Calu3 (cell line): ENCODE results near the gene IFT88. TPM values are rescaled to one million over a fixed set of nuclear protein-coding genes. Genes with fewer than 3 reads are reported as not detected.

Source experiments
- BruUV-seq: library from RNA; stranded (reverse); fragments of 400-500 nt; replicated peaks from 2 replicates; lab custom pipeline; 2021; lab: Mats Ljungman, UMichigan
- CTCF ChIA-PET: fragments of 300-600 bp; sonication (Branson Sonifier 250); formaldehyde crosslinking; loops from one replicate; lab custom pipeline; 2022; ENCODE audit warnings: antibody characterized with exemption; lab: Charles Lee
- DNase-seq: peaks from one replicate; pipeline ENCODE4 v3.0.0; 2022
- H3K27ac Mint-ChIP-seq: one replicate; pipeline ENCODE4 v1.8.0; 2022; ENCODE audit warnings: mixed read lengths; ENCODE audit not compliant: unreplicated experiment
- H3K27me3 Mint-ChIP-seq: one replicate; pipeline ENCODE4 v1.8.0; 2022; ENCODE audit warnings: mixed read lengths; ENCODE audit not compliant: unreplicated experiment
- H3K36me3 Mint-ChIP-seq: one replicate; pipeline ENCODE4 v1.8.0; 2022; ENCODE audit warnings: mild to moderate bottlenecking, moderate library complexity, mixed read lengths; ENCODE audit not compliant: insufficient read depth, unreplicated experiment
- H3K4me1 Mint-ChIP-seq: one replicate; pipeline ENCODE4 v1.8.0; 2022; ENCODE audit warnings: mild to moderate bottlenecking, low read depth, mixed read lengths; ENCODE audit not compliant: unreplicated experiment
- H3K4me3 Mint-ChIP-seq: one replicate; pipeline ENCODE4 v1.8.0; 2022; ENCODE audit warnings: mild to moderate bottlenecking, low read depth, moderate library complexity, mixed read lengths; ENCODE audit not compliant: unreplicated experiment
- H3K9me3 Mint-ChIP-seq: one replicate; pipeline ENCODE4 v1.8.0; 2022; ENCODE audit warnings: low read depth, mixed read lengths; ENCODE audit not compliant: unreplicated experiment
- CTCF ChIP-seq: fragments of 200-600 bp; IDR thresholded peaks from one replicate; pipeline ENCODE4 v1.8.0; 2022; ENCODE audit warnings: antibody characterized with exemption; ENCODE audit not compliant: unreplicated experiment
- intact Hi-C: fragments of 100-400 bp; cut with micrococcal nuclease; formaldehyde crosslinking; loops from one replicate; pipeline ENCODE4 v1.10.0; 2022; ENCODE audit not compliant: unreplicated experiment
- total RNA-seq: library from RNA; stranded (reverse); gene quantifications from 2 replicates; pipeline ENCODE4 v1.2.3, GENCODE V29; 2022

Gene IFT88
- total RNA-seq, 1 experiment from 2014 or later: 13.6 TPM

- H3K9me3 Mint-ChIP-seq: no peaks in the 10 kb centered on the region
- intact Hi-C loops: no loop called here
- H3K27me3 Mint-ChIP-seq: no peaks in the 10 kb centered on the region
- no peak overlapping the region for H3K27ac Mint-ChIP-seq
- DNase-seq: no peak
- H3K4me1 Mint-ChIP-seq: no peaks in the 10 kb centered on the region
- no TSS peak for BruUV-seq
- no peak for TF ChIP-seq CTCF
- peaks cover 17% of the 10 kb centered on the region for H3K36me3 Mint-ChIP-seq
- CTCF ChIA-PET: no interaction called here
- H3K4me3 Mint-ChIP-seq: no peak overlapping the region
Measured at GRCh38 chr13:20573636-20574035, 6.7 kb downstream of the IFT88 start.

DNA sequence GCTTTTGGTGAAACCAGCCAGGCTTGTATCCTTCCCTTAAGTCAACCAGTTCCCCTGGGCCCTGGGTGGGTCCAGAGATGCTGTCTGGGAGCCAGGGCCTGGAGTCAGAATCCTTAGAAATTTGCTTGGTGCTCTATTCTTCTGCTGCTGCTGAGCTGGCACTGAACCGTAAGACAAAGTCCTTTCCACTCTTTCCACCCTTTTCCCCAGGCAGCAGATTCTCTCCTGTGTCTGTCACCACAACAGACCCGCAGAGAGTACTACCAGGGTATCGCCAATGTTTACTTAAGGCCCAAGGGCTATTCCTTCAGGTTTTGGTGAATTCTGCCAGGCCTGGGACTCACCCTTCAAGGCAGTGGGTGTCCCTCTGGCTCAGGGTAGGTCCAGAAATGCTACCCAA lies 12.2 kb downstream of the IFT88 start:
- H3K4me3 Mint-ChIP-seq: no peak overlapping the region
- H3K4me1 Mint-ChIP-seq: no peaks in the 10 kb centered on the region
- H3K27ac Mint-ChIP-seq: no peak overlapping the region
- no TSS peak for BruUV-seq
- peaks cover 13% of the 10 kb centered on the region for H3K36me3 Mint-ChIP-seq
- CTCF ChIA-PET: no interaction called here
- no peak for TF ChIP-seq CTCF
- H3K27me3 Mint-ChIP-seq: no peaks in the 10 kb centered on the region
- intact Hi-C loops: no loop called here
- H3K9me3 Mint-ChIP-seq: no peaks in the 10 kb centered on the region
- no peak for DNase-seq

DNA sequence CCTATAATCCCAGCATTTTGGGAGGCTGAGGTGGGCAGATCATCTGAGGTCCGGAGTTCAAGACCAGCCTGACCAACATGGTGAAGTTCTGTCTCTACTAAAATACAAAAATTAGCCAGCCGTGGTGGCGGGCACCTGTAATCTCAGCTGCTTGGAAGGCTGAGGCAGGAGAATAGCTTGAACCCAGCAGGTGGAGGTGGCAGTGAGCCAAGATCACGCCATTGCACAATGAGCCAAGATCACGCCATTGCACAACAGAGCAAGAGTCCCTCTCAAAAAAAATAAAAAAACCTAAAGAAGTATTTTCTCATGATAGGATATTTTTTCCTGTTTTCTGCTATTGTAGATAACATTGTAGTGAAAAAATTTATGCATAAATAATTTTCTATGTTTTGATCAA lies 13.3 kb downstream of the IFT88 start:
- intact Hi-C loops: no loop called here
- BruUV-seq: no TSS peak
- TF ChIP-seq CTCF: no peak
- CTCF ChIA-PET: no interaction called here
- no peaks in the 10 kb centered on the region for H3K4me1 Mint-ChIP-seq
- peaks cover 3% of the 10 kb centered on the region for H3K9me3 Mint-ChIP-seq
- no peak overlapping the region for H3K27ac Mint-ChIP-seq
- no peak for DNase-seq
- peaks cover 13% of the 10 kb centered on the region for H3K36me3 Mint-ChIP-seq
- H3K4me3 Mint-ChIP-seq: no peak overlapping the region
- no peaks in the 10 kb centered on the region for H3K27me3 Mint-ChIP-seq

- no peaks in the 10 kb centered on the region for H3K4me1 Mint-ChIP-seq
- H3K9me3 Mint-ChIP-seq: peaks cover 3% of the 10 kb centered on the region
- H3K27ac Mint-ChIP-seq: no peak overlapping the region
- H3K27me3 Mint-ChIP-seq: no peaks in the 10 kb centered on the region
- no TSS peak for BruUV-seq
- intact Hi-C loops: no loop called here
- DNase-seq: no peak
- H3K36me3 Mint-ChIP-seq: peaks cover 13% of the 10 kb centered on the region
- no peak for TF ChIP-seq CTCF
- CTCF ChIA-PET: no interaction called here
- H3K4me3 Mint-ChIP-seq: no peak overlapping the region
Measured at GRCh38 chr13:20582026-20582425, 15.1 kb downstream of the IFT88 start.
